HG02623 (cell line): ENCODE data around the gene BRINP1.

Experiments used
- ATAC-seq: cut with Tn5 transposase; IDR thresholded peaks from one replicate; pipeline ENCODE4 v1.9.1; 2021; ENCODE audit warnings: moderate library complexity; ENCODE audit not compliant: unreplicated experiment

The BRINP1 gene

DNA sequence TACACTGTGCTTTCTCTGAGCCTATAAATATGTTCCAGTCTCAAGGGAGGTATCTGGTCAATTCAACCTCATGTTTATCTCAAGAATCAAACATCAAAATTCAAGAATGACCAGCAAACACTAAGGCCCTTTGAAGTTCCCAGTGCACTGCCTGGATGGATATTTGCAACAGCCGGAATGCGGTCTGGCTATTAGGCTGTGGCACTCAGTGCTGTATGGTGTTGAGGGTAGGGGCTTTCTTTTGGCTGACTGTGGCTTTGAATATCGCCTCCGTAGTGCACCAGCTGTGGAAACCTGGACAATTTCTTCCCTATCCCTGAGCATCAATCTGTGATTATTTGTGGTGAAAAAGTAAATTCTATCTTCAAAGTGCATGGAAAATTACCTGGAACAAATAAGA lies 220.4 kb downstream of the BRINP1 start:
- ATAC-seq: no peak

DNA sequence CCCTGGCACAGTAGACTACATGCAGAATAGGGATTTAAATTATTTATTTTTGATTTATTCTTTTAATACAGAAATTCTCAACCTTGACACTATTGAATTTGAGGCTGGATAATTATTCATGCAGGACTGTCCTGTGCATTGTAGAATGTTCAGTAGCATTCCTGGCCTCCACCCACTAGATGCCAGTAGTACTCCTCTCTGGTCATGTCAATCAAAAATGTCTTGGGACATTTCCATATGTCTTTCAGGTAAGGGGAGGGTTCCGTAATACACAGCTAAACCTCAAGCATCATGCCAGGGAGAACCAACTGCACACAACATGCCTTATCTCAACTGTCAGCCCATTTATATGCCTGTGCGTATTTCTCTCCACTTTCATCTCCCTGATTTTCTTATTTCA lies 231.8 kb downstream of the BRINP1 start:
- ATAC-seq: no peak

DNA sequence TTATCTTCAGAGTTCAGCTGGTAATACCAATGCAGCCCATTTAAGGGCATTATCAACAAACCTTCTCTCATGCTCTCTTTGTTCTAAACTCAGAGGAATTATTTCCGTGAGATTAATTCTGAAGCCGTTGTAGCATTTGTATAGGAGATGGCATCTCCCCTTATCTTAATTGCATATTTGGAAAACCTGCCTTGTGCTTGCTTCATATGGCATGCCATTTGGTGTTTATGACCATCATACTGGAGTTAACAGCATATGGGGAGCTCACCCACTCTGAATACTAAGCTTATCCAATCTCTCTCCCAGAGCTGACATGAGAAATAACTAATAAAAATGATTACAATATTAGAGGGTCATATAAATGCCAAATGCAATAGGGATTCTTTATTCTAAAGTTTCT lies 243.2 kb downstream of the BRINP1 start:
- ATAC-seq: no peak

DNA sequence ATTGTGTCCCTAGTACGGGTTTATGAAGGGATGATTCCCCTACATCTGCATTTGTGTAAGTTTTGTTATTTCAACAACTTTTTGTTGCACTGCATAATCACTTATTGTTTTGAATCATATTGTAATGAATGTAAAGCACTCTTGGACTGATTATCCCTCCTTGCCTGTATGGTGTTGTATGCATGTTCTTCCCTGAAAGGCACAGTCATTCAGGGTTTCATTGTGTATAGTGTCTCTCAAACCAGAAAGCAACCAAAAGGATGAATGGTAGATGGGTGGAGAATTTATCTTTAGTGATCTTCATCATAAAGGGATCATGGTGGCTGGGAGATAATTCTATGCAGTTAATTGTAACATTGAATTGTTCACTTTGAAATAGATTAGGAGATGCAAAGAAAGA lies 247.3 kb downstream of the BRINP1 start:
- ATAC-seq: no peak

DNA sequence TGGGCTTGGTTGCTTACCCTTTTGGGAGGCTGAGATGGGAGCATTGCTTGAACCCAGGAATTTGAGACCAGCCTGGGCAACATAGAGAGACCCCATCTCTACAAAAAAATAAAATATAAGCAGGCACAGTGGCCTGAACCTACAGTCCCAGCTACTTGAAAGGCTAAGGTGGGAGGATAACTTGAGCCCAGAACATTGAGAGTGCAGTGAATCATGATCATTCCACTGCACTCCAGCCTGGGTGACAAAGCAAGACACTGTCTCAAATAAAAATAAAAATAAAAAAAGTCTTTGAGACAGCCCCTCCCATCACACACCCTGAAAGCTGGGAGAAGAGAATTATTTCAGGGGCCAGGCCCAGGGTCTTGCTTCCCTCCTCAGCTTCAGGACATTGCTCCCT lies 251.8 kb downstream of the BRINP1 start:
- ATAC-seq: no peak
